Activated CD8-positive, alpha-beta memory T cell treated with anti-CD3 and anti-CD28 coated beads, Interleukin-2, amount 50 U/mL, for 1 hour (primary cell): ENCODE data around the gene FIGLA.

Source experiments
- DNase-seq: peaks from one replicate; pipeline ENCODE4 v3.0.0-alpha.2; 2020; ENCODE audit errors: extremely low read depth

FIGLA gene

DNA sequence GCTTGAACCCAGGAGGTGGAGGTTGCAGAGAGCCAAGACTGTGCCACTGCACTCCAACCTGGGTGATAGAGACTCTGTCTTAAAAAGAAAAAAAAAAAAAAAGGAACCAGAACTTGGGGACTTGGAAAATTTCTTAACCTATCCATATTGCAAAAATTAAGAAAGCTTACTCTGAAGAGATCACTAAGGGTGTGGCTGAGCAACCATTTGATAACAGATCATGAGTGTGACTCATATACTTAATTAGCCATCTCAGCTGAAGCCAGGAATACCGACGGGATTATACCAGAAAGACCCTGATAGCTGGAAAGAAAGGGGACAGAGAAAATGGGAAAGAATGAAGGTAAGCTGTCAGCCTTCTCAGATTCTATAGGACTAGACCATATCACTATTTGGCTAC is 15.3 kb downstream of the FIGLA start:
- DNase-seq: no peak

DNA sequence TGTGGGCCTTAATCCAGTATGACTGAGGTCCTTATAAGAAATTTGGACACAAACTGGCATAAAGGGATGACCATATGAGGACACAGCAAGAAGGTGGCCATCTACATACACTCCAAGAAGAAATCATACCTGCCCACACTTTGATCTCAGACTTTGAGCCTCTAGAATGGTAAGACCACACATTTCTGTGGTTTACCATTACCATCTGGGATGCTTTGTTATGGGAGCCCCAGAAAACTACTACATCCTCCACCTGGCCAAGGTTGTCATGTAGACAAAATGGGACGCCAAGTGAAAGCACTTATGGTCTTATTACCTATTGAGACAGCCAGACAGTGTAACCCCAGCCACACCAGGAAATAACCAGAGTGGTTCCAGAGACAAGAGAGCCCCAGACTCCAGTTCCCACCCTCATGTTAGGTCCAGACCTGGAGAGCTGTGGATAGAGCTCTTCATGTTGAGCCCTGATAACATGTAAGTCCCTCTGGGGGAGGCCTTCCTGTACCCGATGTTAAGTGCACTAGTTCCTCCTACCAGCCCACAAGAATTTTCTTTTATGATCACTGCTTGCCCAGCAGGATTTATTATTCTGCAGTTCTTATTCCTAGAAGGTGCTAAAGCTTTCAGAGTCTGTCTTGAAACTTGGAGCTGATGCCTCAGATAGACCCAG is 17.8 kb downstream of the FIGLA start:
- no peak for DNase-seq

DNA sequence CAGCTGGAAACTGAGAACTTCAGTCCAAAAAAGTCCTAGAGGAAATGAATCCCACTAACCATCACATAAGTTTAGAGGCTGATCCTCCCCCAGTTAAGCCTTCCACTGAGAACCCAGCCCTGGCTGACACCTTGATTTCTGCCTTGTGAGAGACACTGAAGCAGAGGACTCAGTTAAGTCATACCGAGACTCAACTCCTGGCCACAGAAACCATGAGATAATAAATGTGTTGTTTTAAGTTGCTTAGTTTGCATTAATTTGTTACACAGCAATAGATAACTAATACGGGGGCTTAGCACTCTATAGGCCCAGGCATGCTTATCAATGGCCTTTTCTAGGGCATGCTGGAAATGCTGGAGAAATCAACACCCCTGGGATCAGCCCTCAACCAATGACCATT is 19.0 kb downstream of the FIGLA start:
- no peak for DNase-seq

DNA sequence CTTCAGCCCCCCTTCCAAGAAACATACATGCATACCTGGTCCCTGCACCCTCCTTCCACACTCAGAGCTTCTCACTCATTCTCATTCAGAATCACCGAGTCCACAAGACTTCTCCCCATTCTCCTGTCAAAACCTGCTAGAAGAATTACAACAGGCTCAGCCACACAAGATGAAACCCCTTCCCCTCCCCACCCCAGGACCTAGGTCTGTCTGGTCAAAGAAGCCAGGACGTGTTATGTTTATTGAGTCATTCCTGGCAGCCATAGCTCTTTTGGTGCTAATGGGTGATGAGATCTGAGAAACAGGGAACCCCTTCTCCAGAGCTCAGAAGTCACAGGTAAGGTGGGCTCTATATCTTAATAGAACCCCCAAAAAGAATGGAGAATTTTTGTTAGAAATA is 21.0 kb downstream of the FIGLA start:
- no peak for DNase-seq

DNA sequence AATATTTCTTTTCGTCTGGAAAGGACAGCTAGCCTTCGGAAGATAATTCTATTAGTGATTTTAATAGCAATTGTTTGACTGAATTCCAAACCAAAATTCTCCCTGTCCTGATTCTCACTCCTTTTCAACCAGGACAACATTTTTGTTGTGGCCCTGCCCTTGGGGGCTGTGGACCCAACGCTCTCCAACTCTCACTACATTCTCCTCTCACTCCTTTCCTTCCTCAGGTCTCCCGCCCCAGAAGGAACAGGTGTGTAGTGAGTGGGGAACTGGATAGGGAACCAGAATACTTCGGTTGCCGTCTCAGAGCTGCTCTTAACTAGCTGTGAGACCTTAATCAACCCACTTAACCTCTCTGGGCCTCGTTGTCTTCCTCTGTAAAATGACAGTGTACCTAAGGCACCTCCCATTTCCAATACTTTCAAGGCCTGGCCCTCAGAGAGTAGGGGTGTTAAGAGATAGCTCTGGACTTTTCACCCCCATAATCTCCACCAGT is 21.8 kb downstream of the FIGLA start:
- DNase-seq: no peak

DNA sequence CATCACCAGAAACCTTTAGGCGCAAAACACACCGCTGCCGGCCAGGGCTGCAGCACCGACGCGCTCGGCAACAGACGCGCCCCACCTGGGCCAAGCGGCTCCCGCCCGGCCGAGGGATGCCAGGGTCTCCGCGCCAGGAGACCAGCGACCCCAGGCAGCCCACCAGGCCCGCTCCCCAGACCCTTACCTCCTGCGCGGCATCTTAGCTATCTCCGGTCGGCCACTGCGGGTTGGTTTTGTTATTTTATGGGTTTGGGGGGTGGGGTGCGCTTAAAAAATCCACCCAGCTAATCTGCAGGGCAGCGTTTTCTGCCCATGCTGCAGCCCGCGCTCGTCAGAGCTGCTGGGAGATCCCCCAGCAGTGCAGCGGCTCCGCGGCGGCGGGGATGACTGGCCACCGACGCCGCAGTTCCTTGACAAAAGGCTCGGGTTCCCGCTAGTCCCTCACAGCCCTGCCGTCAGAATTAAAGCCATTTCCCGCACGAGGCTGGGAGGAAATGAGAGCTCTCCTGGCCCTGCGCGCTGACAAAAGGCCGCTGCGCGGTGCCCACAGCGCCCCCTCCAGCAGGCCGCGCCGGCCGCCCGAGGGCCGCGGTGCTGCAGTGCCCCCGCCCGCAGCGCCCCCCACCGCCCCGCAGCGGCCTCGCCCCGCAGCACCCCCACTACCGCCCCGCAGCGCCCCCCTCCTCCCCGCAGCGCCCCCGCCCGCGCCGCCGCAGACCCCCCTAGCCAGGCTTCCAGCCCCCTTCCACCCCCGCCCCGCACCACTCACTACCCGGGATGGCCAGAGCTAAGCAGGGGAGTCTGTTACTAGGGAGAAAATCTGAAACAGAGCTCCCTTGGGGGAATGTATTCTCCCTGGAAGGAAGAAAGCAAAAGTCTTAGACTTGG is 22.5 kb downstream of the FIGLA start, which contains the start of gene ADD2:
Gene ADD2, minus strand, starts transcription at position 502 of the 891 bp plus-strand sequence. CDS start 61,792 bp downstream, outside the sequence.
- DNase-seq: no peak

DNA sequence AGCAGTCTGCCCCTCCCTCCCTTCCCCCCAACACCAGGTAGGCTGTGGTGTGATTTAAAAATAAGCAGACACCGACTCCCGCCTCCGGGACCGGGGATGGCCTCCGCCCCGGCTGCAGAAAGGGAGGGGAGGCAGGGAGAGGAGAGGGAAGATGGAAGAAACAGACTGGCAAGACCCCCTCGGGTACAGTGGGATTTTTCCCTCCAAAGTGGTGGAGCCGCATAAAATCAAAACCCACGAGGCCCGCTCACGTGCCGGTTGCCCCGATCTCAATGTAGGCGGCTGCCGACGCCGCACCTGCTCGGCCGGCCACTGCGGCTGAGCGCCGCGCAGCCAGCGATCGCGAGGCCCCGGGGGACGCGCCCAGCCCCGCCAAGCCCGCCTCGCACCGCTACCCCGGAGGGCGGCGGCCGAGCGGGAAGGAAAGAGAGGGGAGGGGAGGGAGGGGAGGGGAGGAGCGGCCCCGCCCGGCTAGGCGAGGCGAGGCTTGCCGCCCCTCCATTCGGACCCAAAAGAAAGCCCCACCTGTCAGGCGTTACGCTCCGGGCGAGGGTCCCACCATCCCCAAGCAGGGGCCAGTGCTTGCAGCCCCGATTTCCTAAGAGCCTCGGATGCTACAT is 23.3 kb downstream of the FIGLA start:
- no peak for DNase-seq

DNA sequence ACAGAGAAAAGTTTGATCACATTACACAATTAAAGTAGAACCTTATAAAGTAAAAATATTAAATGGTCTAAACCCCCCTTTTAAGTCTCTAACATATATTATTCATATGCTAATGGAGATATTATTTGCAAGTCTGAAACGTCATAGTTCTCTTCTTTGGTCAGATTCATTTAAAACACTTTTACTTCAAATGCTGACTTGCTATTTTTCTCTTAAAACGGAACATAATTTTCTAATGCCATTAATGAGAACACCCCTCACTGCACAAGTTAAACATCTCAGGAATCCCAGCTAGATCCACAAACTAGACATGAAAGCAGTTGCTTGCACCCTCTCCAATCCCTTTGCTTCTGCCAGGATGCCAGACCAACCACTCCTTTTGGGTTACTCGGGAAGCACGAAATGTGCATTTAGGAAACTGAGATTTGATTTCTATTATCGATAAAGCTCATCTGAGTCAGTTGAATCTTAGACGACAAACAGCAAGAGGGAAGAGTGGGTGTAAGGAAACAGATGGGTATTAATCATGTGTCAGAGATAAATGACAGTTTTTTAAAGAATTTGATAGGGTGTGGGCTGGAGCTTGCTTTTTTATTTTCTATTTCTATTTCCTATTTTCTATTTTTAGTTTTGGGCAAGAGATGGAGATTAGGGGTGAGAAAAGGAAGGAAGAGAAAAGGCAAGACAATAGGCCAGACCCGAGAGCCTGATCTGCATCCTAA is 23.9 kb downstream of the FIGLA start:
- DNase-seq: no peak

DNA sequence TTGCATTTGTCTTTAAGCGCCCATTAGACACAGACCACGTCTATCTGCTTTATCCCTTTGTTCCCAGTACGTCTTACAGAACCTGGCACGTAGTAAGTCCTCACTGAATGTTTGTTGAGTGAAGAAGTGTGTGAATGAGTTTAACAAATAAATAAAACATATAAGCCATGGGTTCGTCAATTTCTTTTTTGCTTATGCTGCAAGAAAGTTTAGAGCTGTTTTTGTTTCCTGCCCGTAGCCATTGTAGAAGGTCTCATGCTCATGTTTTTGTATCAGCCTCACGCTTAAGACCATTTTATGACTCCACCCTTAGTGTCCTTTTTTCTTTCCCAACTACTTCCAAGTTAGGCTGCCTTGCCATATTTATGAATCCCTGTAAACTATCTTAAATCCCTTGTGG is 24.9 kb downstream of the FIGLA start:
- no peak for DNase-seq

DNA sequence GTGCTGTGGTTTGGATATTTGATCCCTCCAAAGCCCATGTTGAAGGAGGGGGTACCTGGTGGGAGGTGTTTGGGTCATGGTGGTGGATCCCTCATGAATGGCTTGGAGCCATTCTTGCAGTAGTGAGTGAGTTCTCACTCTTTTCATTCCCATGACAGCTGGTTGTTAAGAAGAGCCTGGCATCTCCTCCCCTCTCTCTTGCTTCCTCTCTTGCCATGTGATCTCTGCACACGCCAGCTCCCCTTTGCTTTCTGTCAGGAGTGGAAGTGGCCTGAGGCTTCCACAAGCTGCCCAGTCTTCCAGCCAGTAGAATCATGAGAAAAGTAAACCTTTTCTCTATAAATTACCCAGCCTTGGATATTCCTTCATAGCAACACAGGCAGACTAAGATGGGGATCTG is 31.0 kb downstream of the FIGLA start:
- no peak for DNase-seq

DNA sequence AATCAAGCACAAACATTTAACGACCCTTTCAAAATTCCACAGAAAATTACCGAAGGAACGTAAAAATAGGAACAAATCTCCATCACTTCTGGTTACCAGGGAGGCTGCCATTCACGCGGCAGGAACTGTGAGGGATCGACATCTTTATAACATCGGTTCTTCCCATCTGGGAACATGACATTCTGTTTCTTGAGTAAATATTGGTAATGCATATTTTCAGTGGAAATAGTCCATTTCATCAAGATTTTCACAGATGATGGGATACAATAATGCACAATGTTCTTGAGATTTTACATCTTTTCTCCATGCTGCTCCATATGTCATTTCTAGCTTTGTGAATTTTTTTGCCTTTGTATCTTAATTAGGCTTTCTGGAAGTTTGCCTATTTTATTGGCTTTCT is 32.5 kb downstream of the FIGLA start:
- DNase-seq: no peak

DNA sequence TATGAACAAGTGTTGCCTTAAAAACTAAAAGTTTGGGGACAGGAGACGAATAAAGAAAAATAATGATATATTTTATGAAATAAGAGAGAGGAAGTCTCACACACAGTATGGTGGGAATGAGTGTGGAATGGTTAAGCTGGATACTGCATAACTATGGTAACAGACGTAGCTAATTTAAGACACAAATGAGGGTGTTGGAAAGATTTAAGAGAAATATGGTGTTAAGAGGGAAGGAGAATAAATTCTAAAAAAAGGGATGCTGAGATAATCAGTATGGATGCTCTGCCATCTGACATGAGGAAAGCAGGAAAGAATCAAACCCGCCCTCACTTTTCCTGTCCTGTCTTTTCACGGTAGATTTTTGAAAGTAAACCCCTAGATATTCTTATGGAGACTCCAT is 33.1 kb downstream of the FIGLA start:
- no peak for DNase-seq

DNA sequence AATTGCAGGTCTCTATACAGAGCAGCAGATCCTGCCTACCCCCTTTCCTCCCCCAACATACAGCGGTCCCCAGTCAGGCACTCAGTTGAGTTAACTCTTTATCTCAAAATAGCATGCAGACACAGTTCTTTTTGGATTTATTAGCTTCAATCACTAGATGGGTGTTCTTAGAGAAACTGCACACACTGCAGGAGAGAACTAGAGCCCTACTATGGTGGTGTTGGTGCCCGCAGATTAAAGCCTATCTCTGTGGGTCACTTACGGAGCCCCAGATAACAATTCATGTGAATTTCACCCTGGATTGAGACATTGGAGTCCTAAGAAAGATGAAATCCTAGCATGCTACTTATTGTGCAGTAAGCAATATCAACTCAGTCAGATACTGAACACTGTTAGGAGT is 34.3 kb downstream of the FIGLA start:
- no peak for DNase-seq

DNA sequence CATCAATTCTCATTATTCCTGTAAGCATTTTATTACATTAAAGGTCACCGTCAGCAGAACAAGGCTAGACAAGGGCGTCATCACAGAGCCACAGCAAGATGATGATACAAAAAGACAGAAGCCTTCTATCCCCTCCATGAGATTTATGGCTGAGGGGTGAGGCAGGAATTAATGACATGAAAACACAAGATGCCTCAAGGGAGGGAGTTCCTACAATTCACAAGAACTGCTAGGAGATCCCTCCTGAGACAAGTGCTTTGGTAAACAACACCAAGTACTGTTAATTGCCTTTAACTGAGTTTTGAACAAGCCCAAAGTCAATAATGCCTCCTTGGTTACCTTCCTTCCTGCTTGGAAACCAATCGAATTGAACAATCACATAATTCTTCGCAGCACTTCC is 36.5 kb downstream of the FIGLA start:
- no peak for DNase-seq

DNA sequence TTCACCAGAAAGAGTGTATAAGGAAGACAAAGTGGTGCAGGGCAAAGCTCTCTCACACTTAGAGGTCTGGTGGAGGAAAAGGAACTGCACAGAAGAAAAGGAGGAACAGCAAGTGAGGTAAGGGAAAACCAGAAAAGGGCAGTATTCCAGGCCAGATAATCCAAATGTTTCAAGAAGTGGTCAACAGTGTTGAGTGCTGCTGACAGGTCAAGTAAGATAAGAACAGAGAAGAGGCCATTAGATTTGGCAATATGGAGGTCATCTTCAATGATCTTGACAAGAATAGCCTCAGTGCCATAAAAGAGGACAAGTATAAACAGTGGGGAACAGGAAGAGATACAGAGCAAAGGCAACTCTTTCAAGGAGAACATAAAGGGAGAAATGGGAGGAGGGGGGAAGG is 37.4 kb downstream of the FIGLA start:
- no peak for DNase-seq

DNA sequence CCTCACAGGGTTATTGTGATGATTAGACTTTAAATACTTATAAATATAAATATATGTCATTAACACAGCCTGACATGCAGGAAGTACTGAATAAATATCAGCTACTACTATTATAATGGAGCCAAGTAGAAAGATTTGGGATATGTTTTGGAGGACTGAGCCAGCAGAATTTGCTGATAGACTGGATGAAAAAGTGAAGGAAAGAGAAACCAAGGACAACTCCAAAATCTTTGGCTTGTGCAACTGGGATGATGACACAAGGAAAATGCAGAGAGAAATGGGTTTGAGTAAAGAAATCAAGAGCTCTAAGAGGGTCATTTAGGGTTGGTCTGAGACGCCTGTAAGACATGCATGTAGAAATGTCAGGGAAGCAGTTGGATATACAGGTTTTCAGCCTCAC is 38.0 kb downstream of the FIGLA start:
- DNase-seq: no peak

DNA sequence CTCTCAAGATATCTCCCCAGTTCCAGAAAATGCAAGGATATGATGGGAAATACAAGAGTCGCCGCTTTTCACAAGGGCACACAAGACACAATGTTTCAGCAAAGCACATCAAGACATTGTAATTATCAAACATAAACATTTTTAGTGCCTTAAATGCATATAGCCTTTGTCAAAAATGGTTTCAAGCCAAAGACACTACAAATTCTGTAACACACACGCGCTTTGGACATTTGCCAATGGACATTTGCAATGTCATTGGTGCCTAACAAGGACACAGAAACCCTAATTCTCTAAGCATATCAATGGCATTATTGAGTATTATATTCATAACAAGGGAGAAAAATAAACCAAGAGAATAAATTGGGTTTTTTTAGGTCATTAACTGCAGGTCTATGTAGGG is 38.6 kb downstream of the FIGLA start:
- DNase-seq: no peak

DNA sequence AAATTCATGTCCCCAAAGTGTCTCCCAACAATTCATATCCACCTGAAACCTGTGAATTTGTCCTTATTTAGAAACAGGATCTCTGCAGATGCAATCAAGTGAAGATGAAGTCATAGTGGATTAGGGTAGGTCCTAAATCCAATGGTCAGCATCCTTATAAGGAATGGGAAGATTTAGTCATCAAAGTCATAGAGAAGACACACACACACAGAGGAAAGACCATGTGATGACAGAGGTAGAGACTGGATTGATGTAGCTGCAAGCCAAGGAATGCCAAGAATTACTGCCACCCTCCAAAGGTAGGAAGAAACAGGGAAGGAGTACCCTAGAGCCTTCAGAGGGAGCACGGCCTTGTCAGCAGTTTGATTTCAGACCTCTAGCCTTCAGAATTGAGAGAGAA is 40.1 kb downstream of the FIGLA start:
- DNase-seq: no peak

DNA sequence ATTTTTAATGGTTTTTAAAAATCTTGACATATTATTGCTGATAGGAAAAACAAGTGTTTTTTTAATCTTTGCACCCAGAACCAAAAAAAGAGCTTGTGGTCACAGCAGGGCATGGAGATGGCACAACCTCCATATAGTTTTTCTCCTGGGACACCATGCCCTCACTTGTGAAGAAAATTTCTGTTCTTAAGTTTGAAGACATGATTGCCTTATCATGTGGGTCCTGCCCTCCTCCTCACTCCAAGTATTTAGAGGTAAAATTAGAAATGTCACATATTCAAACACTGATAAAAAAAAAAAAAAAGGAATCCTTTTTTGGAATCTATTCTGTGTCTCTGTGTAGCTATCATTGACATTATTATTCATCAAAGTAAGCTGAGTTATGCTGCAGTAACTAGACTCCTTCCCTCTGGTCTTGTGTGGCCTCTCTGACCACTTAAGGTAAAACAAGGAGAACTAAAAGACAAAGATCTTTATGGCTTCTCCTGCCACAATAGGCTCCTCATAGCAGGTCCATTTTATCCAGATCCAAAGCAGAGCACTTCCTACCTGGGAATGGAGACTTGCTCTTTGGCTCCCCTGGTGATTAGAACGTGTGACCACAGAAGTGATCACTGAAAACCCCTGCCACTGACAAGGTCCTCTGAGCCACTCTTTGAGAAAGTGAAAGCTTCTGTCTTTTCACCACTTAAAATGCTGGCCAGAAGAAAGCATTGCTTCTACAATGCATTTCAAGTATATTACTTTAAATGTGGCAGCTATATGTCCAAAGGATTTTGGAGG is 42.2 kb downstream of the FIGLA start:
- DNase-seq: no peak

DNA sequence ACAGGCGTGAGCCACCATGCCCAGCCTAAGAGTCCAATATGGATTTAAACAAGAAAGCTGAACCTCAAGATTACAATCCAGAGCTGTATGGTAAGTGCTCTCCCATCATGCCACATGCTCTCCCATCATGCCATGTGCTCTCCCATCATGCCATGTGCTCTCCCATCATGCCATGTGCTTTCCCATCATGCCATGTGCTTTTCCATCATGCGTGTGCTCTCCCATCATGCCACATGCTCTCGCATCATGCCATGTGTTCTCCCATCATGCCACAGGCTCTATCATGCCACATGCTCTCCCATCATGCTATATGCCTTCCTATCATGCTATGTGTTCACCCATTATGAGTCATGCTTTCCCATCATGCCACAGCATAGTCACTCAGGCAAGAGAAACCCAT is 43.2 kb downstream of the FIGLA start:
- no peak for DNase-seq
